Measurements from ENCODE around the gene NWD2.

DNA sequence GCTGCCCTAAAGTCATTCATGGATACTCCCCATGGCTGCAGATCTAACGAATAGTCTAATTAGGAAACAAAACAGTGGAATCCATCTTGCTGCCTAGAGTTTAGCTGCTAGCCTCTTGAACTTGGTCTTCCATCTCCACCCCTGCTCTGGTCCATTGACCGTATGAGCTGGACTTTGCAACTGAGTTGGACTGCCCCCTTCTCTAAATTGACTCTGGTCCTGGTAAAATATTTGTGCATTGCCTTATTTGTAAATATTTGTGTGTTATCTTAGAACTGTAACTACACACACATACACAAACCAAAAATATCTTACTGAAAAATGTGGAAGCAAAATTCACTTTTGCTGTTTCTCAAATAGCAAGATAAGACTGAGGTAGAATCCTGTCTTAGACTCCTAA is 181.3 kb downstream of the NWD2 start:
- TF ChIP-seq, protein P1, sequence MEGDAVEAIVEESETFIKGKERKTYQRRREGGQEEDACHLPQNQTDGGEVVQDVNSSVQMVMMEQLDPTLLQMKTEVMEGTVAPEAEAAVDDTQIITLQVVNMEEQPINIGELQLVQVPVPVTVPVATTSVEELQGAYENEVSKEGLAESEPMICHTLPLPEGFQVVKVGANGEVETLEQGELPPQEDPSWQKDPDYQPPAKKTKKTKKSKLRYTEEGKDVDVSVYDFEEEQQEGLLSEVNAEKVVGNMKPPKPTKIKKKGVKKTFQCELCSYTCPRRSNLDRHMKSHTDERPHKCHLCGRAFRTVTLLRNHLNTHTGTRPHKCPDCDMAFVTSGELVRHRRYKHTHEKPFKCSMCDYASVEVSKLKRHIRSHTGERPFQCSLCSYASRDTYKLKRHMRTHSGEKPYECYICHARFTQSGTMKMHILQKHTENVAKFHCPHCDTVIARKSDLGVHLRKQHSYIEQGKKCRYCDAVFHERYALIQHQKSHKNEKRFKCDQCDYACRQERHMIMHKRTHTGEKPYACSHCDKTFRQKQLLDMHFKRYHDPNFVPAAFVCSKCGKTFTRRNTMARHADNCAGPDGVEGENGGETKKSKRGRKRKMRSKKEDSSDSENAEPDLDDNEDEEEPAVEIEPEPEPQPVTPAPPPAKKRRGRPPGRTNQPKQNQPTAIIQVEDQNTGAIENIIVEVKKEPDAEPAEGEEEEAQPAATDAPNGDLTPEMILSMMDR (IDR thresholded peaks at IDR 0.05): no peak
- no peak for TF ChIP-seq POLR2A (IDR thresholded peaks at IDR 0.05)
